Gastrocnemius medialis (tissue), 4 donors: ENCODE measurements around the gene MRPS12. TPM values are rescaled to one million over a fixed set of nuclear protein-coding genes. Genes with fewer than 3 reads are reported as not detected.

Experiments used
- ATAC-seq, 2 donors: fragments of 150-250 bp; one replicate each; pipeline ENCODE4 v1.9.1; 2016
- DNase-seq, 2 donors: peaks; one replicate each; pipeline ENCODE4 v3.0.0-alpha.2; 2019
- H3K27ac ChIP-seq, 4 donors: fragments of 200-600 bp; sonication (generic); 1 replicate in 1 of 4; 2 replicates in 3 of 4; pipeline ENCODE4 v1.5.1; 2016 to 2018; ENCODE audit warnings: mild to moderate bottlenecking in 2 of 4, moderate library complexity in 1 of 4
- H3K27me3 ChIP-seq, 3 donors: fragments of 200-600 bp; sonication (generic) in 2 of 3; 1 replicate in 1 of 3; 2 replicates in 2 of 3; pipeline versions ENCODE4 v1.5.1 to v1.6.0; 2016 to 2019; ENCODE audit warnings: mild to moderate bottlenecking in 1 of 3, moderate library complexity in 1 of 3
- H3K36me3 ChIP-seq, 2 donors: fragments of 200-600 bp; sonication (generic) in 1 of 2; one replicate each; pipeline ENCODE4 v1.5.1; 2017 to 2018
- H3K4me1 ChIP-seq, 2 donors: fragments of 200-600 bp; sonication (generic) in 1 of 2; one replicate each; pipeline ENCODE4 v1.5.1; 2016 to 2017; ENCODE audit warnings: mild to moderate bottlenecking in 2 of 2
- H3K4me3 ChIP-seq, 4 donors: fragments of 200-600 bp; sonication (generic) in 3 of 4; 1 replicate in 1 of 4; 2 replicates in 3 of 4; pipeline ENCODE4 v1.5.1; 2016 to 2019; ENCODE audit warnings: mild to moderate bottlenecking in 2 of 4
- H3K9me3 ChIP-seq, 3 donors: fragments of 200-600 bp; sonication (generic) in 2 of 3; 1 replicate in 1 of 3; 2 replicates in 2 of 3; pipeline ENCODE4 v1.5.1; 2016 to 2019
- POLR2A ChIP-seq, 2 donors: fragments of 450-650 bp; IDR thresholded peaks; one replicate each; pipeline ENCODE4 v1.6.1; 2017; ENCODE audit warnings: antibody characterized with exemption in 2 of 2, mild to moderate bottlenecking in 2 of 2, moderate library complexity in 2 of 2
- in situ Hi-C, 4 donors: fragments of 200-750 bp; cut with MboI; loops; one replicate each; pipeline versions ENCODE4 v1.15.0 to v1.8.0; 2017; ENCODE audit warnings: low sequenced_read_pairs in 4 of 4
- intact Hi-C: fragments of 100-400 bp; cut with DNase I; formaldehyde crosslinking; loops from one replicate; pipeline ENCODE4 v1.15.1; 2023; ENCODE audit warnings: low total_unique reads
- total RNA-seq, 4 donors: library from RNA; depleted of rRNA; stranded (reverse); fragments of >200 nt; gene quantifications; one replicate each; pipeline versions ENCODE4 v1.1.0 to v1.2.3, GENCODE V29; 2016
- TF ChIP-seq, protein P1 (sequence below), 5 experiments: fragments of 450-650 bp in 3 of 5; fragments of 200-600 bp in 2 of 5; sonication (generic) in 2 of 5; IDR thresholded peaks in 4 of 5; conservative IDR thresholded peaks in 1 of 5; 1 replicate in 4 of 5; 2 replicates in 1 of 5; pipeline ENCODE4 v1.5.1; 2016 to 2019; ENCODE audit warnings: antibody characterized with exemption in 5 of 5, mild to moderate bottlenecking in 3 of 5, moderate library complexity in 3 of 5

MRPS12 gene
- total RNA-seq, 4 donors from 2014 or later, result 20.0 to 49.8 (median 36.1) TPM

- H3K4me1 ChIP-seq, result peaks cover 73 to 84% of the 10 kb centered on the region in 2 donors
- TF ChIP-seq, protein P1, sequence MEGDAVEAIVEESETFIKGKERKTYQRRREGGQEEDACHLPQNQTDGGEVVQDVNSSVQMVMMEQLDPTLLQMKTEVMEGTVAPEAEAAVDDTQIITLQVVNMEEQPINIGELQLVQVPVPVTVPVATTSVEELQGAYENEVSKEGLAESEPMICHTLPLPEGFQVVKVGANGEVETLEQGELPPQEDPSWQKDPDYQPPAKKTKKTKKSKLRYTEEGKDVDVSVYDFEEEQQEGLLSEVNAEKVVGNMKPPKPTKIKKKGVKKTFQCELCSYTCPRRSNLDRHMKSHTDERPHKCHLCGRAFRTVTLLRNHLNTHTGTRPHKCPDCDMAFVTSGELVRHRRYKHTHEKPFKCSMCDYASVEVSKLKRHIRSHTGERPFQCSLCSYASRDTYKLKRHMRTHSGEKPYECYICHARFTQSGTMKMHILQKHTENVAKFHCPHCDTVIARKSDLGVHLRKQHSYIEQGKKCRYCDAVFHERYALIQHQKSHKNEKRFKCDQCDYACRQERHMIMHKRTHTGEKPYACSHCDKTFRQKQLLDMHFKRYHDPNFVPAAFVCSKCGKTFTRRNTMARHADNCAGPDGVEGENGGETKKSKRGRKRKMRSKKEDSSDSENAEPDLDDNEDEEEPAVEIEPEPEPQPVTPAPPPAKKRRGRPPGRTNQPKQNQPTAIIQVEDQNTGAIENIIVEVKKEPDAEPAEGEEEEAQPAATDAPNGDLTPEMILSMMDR (IDR thresholded peaks at IDR 0.05 in 4 of 5, conservative IDR thresholded peaks at IDR 0.05 in 1 of 5), result no peak
- TF ChIP-seq POLR2A (IDR thresholded peaks at IDR 0.05), result no peak
- peak overlapping the region; percentile 85 to 96 (median 88) for H3K27ac ChIP-seq
- no peaks in the 10 kb centered on the region for H3K27me3 ChIP-seq
- ATAC-seq (no peak), DNase-seq (no peak)
- in situ Hi-C loops, result loop anchor here in 2 of 4 donors (5.0 to 10.0 kb wide), 2 partner anchors 43 to 50 kb away; partner anchors contain the start of gene HNRNPL (in 1 of the 2)
- H3K36me3 ChIP-seq, result peaks cover 0 to 3% of the 10 kb centered on the region in 2 donors
- no peak overlapping the region for H3K4me3 ChIP-seq
- intact Hi-C loops, result loop anchor here (5.0 to 10.0 kb wide), 2 partner anchors 183 to 720 kb away; no protein-coding TSS in a partner anchor
- no peaks in the 10 kb centered on the region for H3K9me3 ChIP-seq
Observed at GRCh38 chr19:38894968-38895367, 35.8 kb upstream of the MRPS12 start.

DNA sequence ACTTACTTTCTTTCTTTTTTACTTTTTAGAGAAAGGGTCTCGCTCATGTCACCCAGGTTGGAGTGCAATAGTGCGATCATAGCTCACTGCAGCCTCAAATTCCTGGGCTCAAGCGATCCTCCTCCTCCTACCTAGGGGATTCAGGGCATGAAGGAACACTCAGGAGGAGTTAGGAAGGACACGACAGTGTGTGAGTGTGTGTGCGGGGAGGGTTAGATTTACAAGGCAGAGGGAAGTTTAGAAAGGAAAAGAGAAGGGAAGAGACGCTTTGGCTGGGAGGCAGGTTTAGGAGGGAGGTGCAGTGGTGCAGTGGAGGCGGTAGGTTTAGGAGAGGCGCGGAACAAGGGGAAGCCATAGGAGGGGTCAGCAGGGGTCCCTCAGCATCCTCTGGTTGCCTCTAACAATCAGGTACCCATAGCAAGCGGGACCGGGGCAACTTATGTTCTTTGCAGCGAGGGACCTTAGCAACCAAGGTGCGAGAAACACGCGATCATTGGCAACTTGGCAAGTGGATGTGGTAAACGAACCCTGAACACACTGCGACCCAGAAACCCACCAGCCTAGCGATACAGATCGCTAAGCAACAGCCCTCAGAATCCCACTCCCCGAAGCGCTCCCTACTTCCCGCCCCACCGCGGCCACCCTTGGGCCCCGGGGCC lies 31.8 kb upstream of the MRPS12 start:
- H3K27me3 ChIP-seq, result no peaks in the 10 kb centered on the region
- H3K4me3 ChIP-seq, result peak overlapping the region; percentile 71 to 98 (median 82)
- no peaks in the 10 kb centered on the region for H3K9me3 ChIP-seq
- intact Hi-C loops (loop anchor here (1.0 to 10.0 kb wide), 4 partner anchors 31 to 724 kb away; partner anchors contain the start of genes ECH1, HNRNPL, MRPS12 and SARS2), in situ Hi-C loops (loop anchor here in 2 of 4 donors (5.0 to 10.0 kb wide), 2 partner anchors 47 to 54 kb away; partner anchors contain the start of gene HNRNPL (in 1 of the 2))
- TF ChIP-seq POLR2A (IDR thresholded peaks at IDR 0.05), result no peak
- TF ChIP-seq, protein P1 (IDR thresholded peaks at IDR 0.05 in 4 of 5, conservative IDR thresholded peaks at IDR 0.05 in 1 of 5), result no peak
- H3K36me3 ChIP-seq, result peaks cover 0 to 4% of the 10 kb centered on the region in 2 donors
- peak overlapping the region; percentile 87 to 99 (median 93) for H3K27ac ChIP-seq
- DNase-seq, result peak in 1 of 2 donors; percentile 30
- peak; percentile 3 to 8 for ATAC-seq
- peaks cover 52% of the 10 kb centered on the region in 2 donors for H3K4me1 ChIP-seq

- intact Hi-C loops, result loop anchor here (1.0 to 10.0 kb wide), 5 partner anchors 31 to 725 kb away; partner anchors contain the start of genes ECH1, HNRNPL, MRPS12 and SAMD4B
- TF ChIP-seq, protein P1 (IDR thresholded peaks at IDR 0.05 in 4 of 5, conservative IDR thresholded peaks at IDR 0.05 in 1 of 5), result no peak
- peak; percentile 94 to 98 for TF ChIP-seq POLR2A (IDR thresholded peaks at IDR 0.05)
- peaks cover 45 to 50% of the 10 kb centered on the region in 2 donors for H3K4me1 ChIP-seq
Observed at GRCh38 chr19:38899447-38900201, 31.1 kb upstream of the MRPS12 start, which contains the start of the genes NFKBIB and SIRT2. NFKBIB (plus strand) TSS chr19:38899969; CDS start chr19:38900033, 64 bp downstream. SIRT2 (minus strand) TSS chr19:38899618; CDS start chr19:38899521, 97 bp downstream.

GRCh38 chr19:38900202-38900629 lies 30.5 kb upstream of the MRPS12 start:
- Histone ChIP-seq H3K4me3 (peak overlapping the region; percentile 74 to 98 (median 87)), H3K36me3 (peaks cover 0 to 12% of the 10 kb centered on the region in 2 donors), H3K9me3 (no peaks in the 10 kb centered on the region), H3K27me3 (no peaks in the 10 kb centered on the region), H3K4me1 (peaks cover 43 to 46% of the 10 kb centered on the region in 2 donors), H3K27ac (peak overlapping the region; percentile 90 to 99 (median 94))
- in situ Hi-C loops, result loop anchor here in 3 of 4 donors (10.0 to 25.0 kb wide), 2 partner anchors 65 to 163 kb away; partner anchors contain the start of genes CAPN12 (in 2 of the 3) and ECH1 (in 1 of the 3)
- intact Hi-C loops, result loop anchor here (5.0 kb wide), 1 partner anchor 442 kb away; the partner anchor contains the start of gene SAMD4B
- DNase-seq, result no peak
- no peak for ATAC-seq
- no peak for TF ChIP-seq POLR2A (IDR thresholded peaks at IDR 0.05)
- TF ChIP-seq, protein P1 (IDR thresholded peaks at IDR 0.05 in 4 of 5, conservative IDR thresholded peaks at IDR 0.05 in 1 of 5), result no peak

More at GRCh38 chr19:38899447-38900201, 31.1 kb upstream of the MRPS12 start, which contains the start of the genes NFKBIB and SIRT2:
- Histone ChIP-seq H3K4me3 (peak within 1 kb of the TSS; percentile 74 to 98 (median 90)), H3K36me3 (peaks cover 0 to 6% of the 10 kb centered on the region in 2 donors), H3K27me3 (no peaks in the 10 kb centered on the region), H3K27ac (peak within 1 kb of the TSS; percentile 90 to 99 (median 96)), H3K9me3 (no peaks in the 10 kb centered on the region)
- ATAC-seq (peak; percentile 97 to 98), DNase-seq (peak; percentile 100)
- in situ Hi-C loops, result loop anchor here in 3 of 4 donors (5.0 to 25.0 kb wide), 4 partner anchors 47 to 162 kb away; partner anchors contain the start of genes CAPN12 (in 2 of the 3), ECH1 (in 1 of the 3) and HNRNPL (in 1 of the 3)
